ENCODE results near the gene ROR1. TPM values are rescaled to one million over a fixed set of nuclear protein-coding genes. Genes with fewer than 3 reads are reported as not detected.

Gene ROR1
- polyA plus RNA-seq, 1 of the 3 experiments (the other 2 are of a cell fraction) = 4.0 TPM

GRCh38 chr1:64133036-64133435 is 359.2 kb downstream of the ROR1 start:
- ChIA-PET POLR2A (no interaction called here), CTCF (interaction anchor here (0.9 to 1.5 kb wide), 2 partner anchors 11 to 110 kb away, joined by 3 read pairs; no protein-coding TSS in a partner anchor)
- peaks cover 13 to 17% of the 10 kb centered on the region in 2 experiments for H3K4me1 ChIP-seq (ENCODE audit: control insufficient read depth in 1 of 2, insufficient read depth in 2 of 2, low read depth in 1 of 2, low read length in 1 of 2)
- H3K79me2 ChIP-seq (ENCODE audit: insufficient read depth) = no peaks in the 10 kb centered on the region
- H3K9me3 ChIP-seq = no peaks in the 10 kb centered on the region
- peak overlapping the region; percentile 74 to 75 for H3K27ac ChIP-seq (ENCODE audit: low read depth in 2 of 2, low read length in 1 of 2)
- H3K4me2 ChIP-seq = peak overlapping the region; percentile 40; the same call in 1 of the 2 replicates
- no peaks in the 10 kb centered on the region for H3K27me3 ChIP-seq (ENCODE audit: insufficient read depth)
- H4K20me1 ChIP-seq (ENCODE audit: insufficient read depth) = no peaks in the 10 kb centered on the region
- peaks cover 9% of the 10 kb centered on the region for H3F3A ChIP-seq (replicated peaks; ENCODE audit: insufficient read depth)
- H3K9ac ChIP-seq = peak overlapping the region; percentile 3; the same call in 1 of the 2 replicates
- peaks cover 0 to under 1% of the 10 kb centered on the region in 2 experiments for H3K36me3 ChIP-seq (replicated peaks in 1 of 2; ENCODE audit: control insufficient read depth in 1 of 2, insufficient read depth in 2 of 2, low read length in 1 of 2)
- DNase-seq = no peak
- H2AFZ ChIP-seq (ENCODE audit: low read depth) = no peak overlapping the region
- no peaks in the 10 kb centered on the region for H3K9me2 ChIP-seq
- WGBS (ENCODE audit: low lambda C conversion rate) = 26% methylated on average over 5 of the region's 5 CpGs
- no peak overlapping the region for H3K4me3 ChIP-seq (ENCODE audit: low read depth in 2 of 2, low read length in 1 of 2)
- peak; percentile 76 for TF ChIP-seq NFIC (IDR thresholded peaks at IDR 0.05; ENCODE audit: borderline replicate concordance)
- no peak for TF ChIP-seq IRF3 (IDR thresholded peaks at IDR 0.05; ENCODE audit: low read depth, low read length)
- TF ChIP-seq GABPA (IDR thresholded peaks at IDR 0.05; ENCODE audit: low read depth) = no peak
- TF ChIP-seq USF1 (IDR thresholded peaks at IDR 0.05; ENCODE audit: borderline replicate concordance, low read depth) = no peak
- TF ChIP-seq FOSL2 (IDR thresholded peaks at IDR 0.05; ENCODE audit: borderline replicate concordance, low read depth) = peak; percentile 84; the same call in 1 of the 2 replicates
- TF ChIP-seq TAF1 (IDR thresholded peaks at IDR 0.05; ENCODE audit: borderline replicate concordance, low read depth, low read length) = no peak
- peak; percentile 69; the same call in 1 of the 2 replicates for TF ChIP-seq TEAD4 (IDR thresholded peaks at IDR 0.05; ENCODE audit: borderline replicate concordance, insufficient read depth)
- no peak for TF ChIP-seq RFX5 (IDR thresholded peaks at IDR 0.05; ENCODE audit: low read length)
- no peak for TF ChIP-seq EZH2phosphoT487 (IDR thresholded peaks at IDR 0.05; ENCODE audit: borderline replicate concordance, low read depth)
- TF ChIP-seq CTCF (IDR thresholded peaks at IDR 0.05) = no peak
- no peak for TF ChIP-seq NRF1 (IDR thresholded peaks at IDR 0.05; ENCODE audit: low read depth, low read length)
- no peak for TF ChIP-seq RCOR1 (IDR thresholded peaks at IDR 0.05; ENCODE audit: low read length)
- TF ChIP-seq MAX (IDR thresholded peaks at IDR 0.05; ENCODE audit: low read depth) = peak; percentile 87
- TF ChIP-seq GATA2 (CRISPR knock-in tag; IDR thresholded peaks at IDR 0.05) = no peak
- peak; percentile 24 for TF ChIP-seq SMC3 (IDR thresholded peaks at IDR 0.05; ENCODE audit: low read depth, low read length)
- TF ChIP-seq TCF12 (IDR thresholded peaks at IDR 0.05) = peak; percentile 96
- no peak for TF ChIP-seq RAD21 (IDR thresholded peaks at IDR 0.05; ENCODE audit: low read length)
- TF ChIP-seq USF2 (IDR thresholded peaks at IDR 0.05; ENCODE audit: borderline replicate concordance, low read depth, low read length) = no peak
- 0 out of 2 replicates have a peak, but pooled peaks have one; percentile 26 for TF ChIP-seq ELF1 (IDR thresholded peaks at IDR 0.05)
- TF ChIP-seq FOXJ3 (CRISPR knock-in tag; IDR thresholded peaks at IDR 0.05) = no peak
- peak; percentile 23; the same call in 1 of the 2 replicates for TF ChIP-seq ZBTB33 (IDR thresholded peaks at IDR 0.05; ENCODE audit: borderline replicate concordance, low read depth)
- peak; percentile 33 to 90; a peak in 3 of 4 replicates for TF ChIP-seq EP300 (IDR thresholded peaks at IDR 0.05; ENCODE audit: borderline replicate concordance in 1 of 2, low read depth in 1 of 2, low read length in 1 of 2)
- TF ChIP-seq CHD2 (IDR thresholded peaks at IDR 0.05; ENCODE audit: low read length, partially characterized antibody) = no peak
- TF ChIP-seq RXRA (IDR thresholded peaks at IDR 0.05; ENCODE audit: borderline replicate concordance, low read depth) = peak; percentile 87; the same call in 1 of the 2 replicates
- TF ChIP-seq JUND (IDR thresholded peaks at IDR 0.05) = peak; percentile 87
- peak; percentile 67; the same call in 1 of the 2 replicates for TF ChIP-seq FOXM1 (IDR thresholded peaks at IDR 0.05; ENCODE audit: low read depth)
- TF ChIP-seq PBX3 (IDR thresholded peaks at IDR 0.05) = peak; percentile 87
